BJ (cell line): ENCODE results near the gene OTOP3. TPM values are rescaled to one million over a fixed set of nuclear protein-coding genes. Genes with fewer than 3 reads are reported as not detected.

ENCODE experiments used
- CTCF ChIA-PET: fragments of 350-600 bp; formaldehyde crosslinking; extraction: SDS; loops from one replicate; lab custom pipeline; 2021; ENCODE audit warnings: antibody characterized with exemption, inconsistent platforms; lab: Yijun Ruan, JAX
- POLR2A ChIA-PET: fragments of 300-600 bp; sonication (Branson Sonifier 250); formaldehyde crosslinking; extraction: SDS; loops from one replicate; lab custom pipeline; 2021; ENCODE audit warnings: antibody characterized with exemption; lab: Charles Lee
- DNase-seq: peaks from one replicate; pipeline ENCODE4 v3.0.0-alpha.2; 2011; ENCODE audit warnings: low read depth
- H3K27me3 ChIP-seq: 2 replicates; pipeline ENCODE4 v1.6.0; 2011; ENCODE audit warnings: low read length; ENCODE audit not compliant: control insufficient read depth, insufficient read depth
- H3K36me3 ChIP-seq: 2 replicates; pipeline ENCODE4 v1.5.1; 2011; ENCODE audit warnings: low read length; ENCODE audit not compliant: control insufficient read depth, insufficient read depth
- H3K4me3 ChIP-seq: 2 replicates; pipeline ENCODE4 v1.5.1; 2011; ENCODE audit warnings: low read depth, mild to moderate bottlenecking, control low read depth, low read length
- CTCF ChIP-seq: IDR thresholded peaks from 2 replicates; pipeline ENCODE4 v1.5.1; 2011; ENCODE audit warnings: low read depth, mild to moderate bottlenecking, control low read depth, inconsistent platforms, low read length, moderate library complexity; ENCODE audit not compliant: insufficient read depth
- polyA plus RNA-seq: library from polyadenylated mRNA; depleted of rRNA; stranded (reverse); fragments of >200 nt; gene quantifications from 2 replicates; pipeline ENCODE4 v1.2.3, GENCODE V29; 2011

Gene OTOP3
- polyA plus RNA-seq, 1 experiment: not detected

GRCh38 chr17:74918906-74919305 is 16.8 kb upstream of the OTOP3 start:
- POLR2A ChIA-PET: no interaction called here
- peaks cover 18% of the 10 kb centered on the region for H3K27me3 ChIP-seq

GRCh38 chr17:74919440-74920305 is 16.0 kb upstream of the OTOP3 start:
- peak; percentile 33; the same call in 1 of the 2 replicates for TF ChIP-seq CTCF
- CTCF ChIA-PET: interaction anchor here (0.8 to 7.5 kb wide), 5 partner anchors 14 to 42 kb away, joined by 3 to 48 read pairs (median 4); no protein-coding TSS in a partner anchor
- H3K27me3 ChIP-seq: peaks cover 25% of the 10 kb centered on the region
- POLR2A ChIA-PET: no interaction called here
- H3K36me3 ChIP-seq: no peaks in the 10 kb centered on the region
- no peak for DNase-seq
- H3K4me3 ChIP-seq: no peak overlapping the region

More at GRCh38 chr17:74918906-74919305, 16.8 kb upstream of the OTOP3 start:
- Histone ChIP-seq H3K36me3 (no peaks in the 10 kb centered on the region), H3K4me3 (no peak overlapping the region)
- CTCF ChIA-PET: interaction anchor here (0.8 to 7.5 kb wide), 4 partner anchors 23 to 42 kb away, joined by 3 to 48 read pairs (median 7); no protein-coding TSS in a partner anchor
- no peak for TF ChIP-seq CTCF
- no peak for DNase-seq

- no peak overlapping the region for H3K4me3 ChIP-seq
- DNase-seq: no peak
- TF ChIP-seq CTCF: no peak
- H3K27me3 ChIP-seq: peaks cover 31% of the 10 kb centered on the region
- CTCF ChIA-PET: interaction anchor here (1.4 to 7.5 kb wide), 3 partner anchors 13 to 41 kb away, joined by 4 to 48 read pairs (median 11); no protein-coding TSS in a partner anchor
- POLR2A ChIA-PET: no interaction called here
- no peaks in the 10 kb centered on the region for H3K36me3 ChIP-seq
Measured at GRCh38 chr17:74920306-74920620, 15.4 kb upstream of the OTOP3 start.

GRCh38 chr17:74920642-74921025 is 15.1 kb upstream of the OTOP3 start:
- POLR2A ChIA-PET: no interaction called here

More at GRCh38 chr17:74920642-74921025, 15.1 kb upstream of the OTOP3 start:
- DNase-seq: no peak
- H3K27me3 ChIP-seq: peaks cover 33% of the 10 kb centered on the region
- CTCF ChIA-PET: interaction anchor here (1.4 to 7.5 kb wide), 3 partner anchors 13 to 41 kb away, joined by 4 to 48 read pairs (median 11); no protein-coding TSS in a partner anchor
- H3K36me3 ChIP-seq: no peaks in the 10 kb centered on the region
- no peak for TF ChIP-seq CTCF
- no peak overlapping the region for H3K4me3 ChIP-seq
